GM18907 (cell line): ENCODE measurements around the gene DNAJC19.
A peak's percentile ranks its signal among the peaks of the same experiment; 100 is the strongest.
"Not testable (repeated sequence)": the region's sequence is repeated elsewhere in the genome, so short reads cannot be mapped to it uniquely, and the experiment has no call there.

Source experiments
- ATAC-seq: cut with Tn5 transposase; IDR thresholded peaks from one replicate; pipeline ENCODE4 v1.9.1; 2021; ENCODE audit warnings: mild to moderate bottlenecking, moderate library complexity; ENCODE audit not compliant: unreplicated experiment

The DNAJC19 gene

DNA sequence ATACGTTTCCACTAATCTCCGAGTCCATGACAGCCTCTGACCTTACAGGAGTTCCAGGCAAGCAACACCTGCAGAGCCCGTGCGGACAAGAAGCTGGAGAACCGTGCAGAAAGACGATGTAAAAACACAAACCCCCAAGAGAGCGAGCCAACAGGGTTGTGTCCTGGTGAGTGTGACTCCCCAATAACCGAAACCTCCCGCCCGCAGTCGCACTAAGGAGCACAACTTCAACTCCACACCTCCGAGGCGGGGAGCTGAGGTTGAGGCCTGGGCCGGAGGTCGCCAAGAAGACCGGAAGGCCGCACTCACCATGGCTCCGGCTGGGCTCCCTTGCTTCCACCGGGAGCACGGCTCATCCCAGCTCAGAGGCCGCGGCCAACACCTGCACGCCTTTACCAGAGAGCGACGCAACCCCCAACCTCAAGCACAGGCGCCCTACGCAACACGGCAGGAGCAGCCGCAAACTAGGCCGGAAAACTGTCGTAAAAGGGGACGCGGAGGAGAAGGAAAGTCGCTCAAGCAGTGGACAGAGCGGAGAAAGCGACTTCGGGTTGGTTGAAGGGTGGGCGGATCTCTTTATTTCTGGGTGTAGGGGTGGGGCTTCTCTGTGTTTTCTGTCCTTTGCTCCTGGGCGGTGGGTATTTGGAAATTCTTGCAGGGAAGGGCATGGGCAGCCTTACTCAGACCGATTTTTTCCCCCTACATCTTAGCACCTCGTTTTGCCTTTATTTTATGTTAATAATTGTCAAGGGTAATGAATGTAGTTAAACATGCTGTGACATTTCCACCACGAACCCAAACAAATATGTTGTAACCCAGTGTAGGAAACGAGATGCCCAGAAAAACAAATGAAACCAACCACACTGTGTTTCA is at the start of gene DNAJC19:
TSS of gene DNAJC19 (minus strand) at position 446 of the 873 bp plus-strand sequence. CDS start at position 312, 134 bp downstream.
- ATAC-seq = peak; percentile 97

DNA sequence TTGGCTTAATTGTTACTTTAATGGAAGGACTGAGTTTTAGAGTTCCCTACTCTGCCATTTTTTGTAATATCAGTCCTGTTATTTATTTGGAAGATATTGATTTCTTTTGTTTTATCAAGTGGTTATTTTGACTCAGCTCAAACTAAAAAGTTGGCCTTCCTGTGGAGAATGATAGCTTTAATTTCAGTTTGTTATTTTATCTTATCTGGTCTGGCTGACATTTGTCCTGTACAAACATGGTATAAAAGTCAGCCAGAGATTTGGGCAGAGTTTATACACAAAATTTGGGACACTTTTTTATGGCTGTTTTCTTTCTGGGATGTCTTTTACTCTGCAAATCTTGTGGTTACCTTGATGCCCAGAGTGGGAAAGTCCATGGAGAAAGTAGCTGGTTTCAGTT is 41.4 kb upstream of the DNAJC19 start:
- no peak for ATAC-seq

DNA sequence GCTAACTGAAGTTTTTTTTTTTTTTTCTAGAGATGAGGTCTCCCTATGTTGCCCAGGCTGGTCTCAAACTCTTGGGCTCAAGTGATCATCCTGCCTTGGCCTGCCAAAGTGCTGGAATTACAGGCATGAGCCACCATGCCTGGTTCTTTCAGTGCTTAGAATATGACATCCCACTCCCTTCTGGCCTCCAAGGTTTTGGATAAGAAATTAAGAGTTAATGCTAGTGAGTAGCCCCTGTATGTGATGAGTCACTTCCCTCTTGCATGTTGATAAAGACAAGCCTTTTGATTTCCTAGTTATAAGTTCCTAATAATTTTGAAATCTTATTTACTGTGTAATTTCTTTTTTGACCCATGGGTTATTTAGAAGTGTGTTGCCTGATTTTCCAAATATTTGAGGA is 35.7 kb upstream of the DNAJC19 start:
- no peak for ATAC-seq

DNA sequence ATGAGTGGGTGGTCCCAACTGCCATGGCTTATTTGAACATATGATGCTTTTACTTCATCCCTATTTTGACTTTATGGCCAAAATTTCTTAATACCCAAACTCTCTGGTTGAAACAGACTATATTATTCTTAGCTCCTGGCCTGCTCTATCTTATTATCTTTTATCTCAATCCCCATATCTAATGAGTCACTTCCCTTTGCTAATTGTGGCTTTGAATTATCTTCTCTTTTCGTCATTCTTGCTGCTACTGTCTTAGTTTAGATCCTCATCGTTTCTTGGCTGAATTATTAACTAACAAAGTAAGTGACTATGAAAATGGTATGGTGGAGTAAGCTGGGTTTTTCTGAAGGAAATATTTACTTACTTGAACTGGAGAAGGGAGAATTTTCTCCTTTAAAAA is 28.2 kb upstream of the DNAJC19 start:
- ATAC-seq = no peak

DNA sequence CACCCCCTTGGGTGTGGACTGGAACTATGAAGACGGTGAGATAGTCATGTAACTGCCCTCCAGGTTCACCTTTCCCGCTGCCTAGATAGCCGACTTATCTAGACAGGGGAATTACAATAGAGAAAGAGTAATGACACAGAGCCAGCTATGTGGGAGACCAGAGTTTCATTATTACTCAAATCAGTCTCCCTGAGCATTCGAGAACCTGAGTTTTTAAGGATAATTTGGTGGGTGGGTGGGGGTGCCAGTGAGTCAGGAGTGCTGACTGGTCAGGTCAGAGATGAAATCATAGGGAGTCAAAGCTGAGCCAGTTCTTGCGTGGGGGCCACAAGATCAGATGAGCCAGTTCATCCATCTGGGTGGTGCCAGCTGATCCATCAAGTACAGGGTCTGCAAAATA is 19.7 kb upstream of the DNAJC19 start:
- peak; percentile 42 for ATAC-seq

DNA sequence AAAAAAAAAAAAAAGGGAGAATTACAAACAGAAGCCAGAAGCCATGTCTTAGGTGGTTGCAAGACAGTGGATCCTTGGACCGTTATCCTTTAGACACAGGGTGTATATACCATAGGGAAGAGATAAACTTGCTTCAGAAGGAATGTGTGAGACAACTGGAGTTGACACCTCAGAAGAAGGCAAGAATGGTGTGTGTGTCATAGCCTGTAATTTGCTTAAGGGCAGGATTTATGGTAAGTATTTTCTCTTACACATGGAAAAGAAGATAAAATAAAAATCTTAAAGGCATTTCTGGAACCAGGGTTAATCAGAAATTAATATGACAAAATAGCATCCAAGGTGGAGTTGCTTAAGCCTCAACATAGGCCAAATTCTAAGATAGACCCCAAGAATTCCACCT is 19.3 kb upstream of the DNAJC19 start:
- no peak for ATAC-seq

DNA sequence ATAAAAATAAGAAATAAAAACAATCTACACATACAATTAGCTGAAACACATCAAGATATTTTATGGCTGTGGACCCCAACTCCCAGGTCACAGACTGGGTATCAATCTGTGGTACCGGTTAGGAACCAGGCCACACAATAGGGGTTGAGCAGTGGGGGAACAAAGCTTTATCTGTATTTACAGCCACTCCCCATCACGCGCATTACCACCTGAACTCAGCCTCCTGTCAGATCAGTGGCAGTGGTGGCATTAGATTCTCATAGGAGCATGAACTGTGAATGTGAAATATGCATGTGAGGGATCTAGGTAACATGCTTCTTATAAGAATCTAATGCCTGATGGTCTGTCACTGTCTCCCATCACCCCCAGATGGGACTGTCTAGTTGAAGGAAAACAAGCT is 17.7 kb upstream of the DNAJC19 start:
- ATAC-seq = no peak

DNA sequence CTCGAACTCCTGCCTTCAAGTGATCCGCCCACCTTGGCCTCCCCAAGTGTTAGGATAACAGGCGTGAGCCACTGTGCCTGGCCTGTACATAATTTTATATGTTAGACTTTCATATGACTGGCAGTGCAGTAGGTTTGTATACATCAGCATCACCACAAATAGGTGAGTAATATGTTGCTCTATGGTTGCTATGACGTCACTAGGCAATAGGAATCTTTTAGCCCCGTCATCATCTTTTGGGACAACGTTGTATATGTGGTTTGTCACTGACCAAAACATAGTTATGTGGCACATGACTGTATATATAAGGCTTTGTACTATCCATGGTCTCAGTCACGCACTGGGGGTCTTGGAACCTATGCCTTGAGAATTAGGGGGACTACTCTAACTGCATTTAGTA is 17.0 kb upstream of the DNAJC19 start:
- ATAC-seq = no peak

DNA sequence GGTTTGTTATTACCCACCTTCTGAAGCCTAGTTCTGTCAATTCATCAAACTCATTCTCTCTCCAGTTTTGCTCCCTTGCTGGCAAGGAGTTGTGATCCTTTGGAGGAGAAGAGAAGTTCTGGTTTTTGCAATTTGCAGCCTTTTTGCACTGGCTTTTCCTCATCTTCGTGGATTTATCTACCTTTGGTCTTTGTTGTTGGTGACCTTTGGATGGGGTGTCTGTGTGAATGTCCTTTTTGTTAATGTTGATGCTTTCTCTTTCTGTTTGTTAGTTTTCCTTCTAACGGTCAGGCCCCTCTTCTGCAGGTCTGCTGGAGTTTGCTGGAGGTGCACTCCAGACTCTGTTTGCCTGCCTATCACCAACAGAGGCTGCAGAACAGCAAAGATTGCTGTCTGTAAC is 13.9 kb upstream of the DNAJC19 start:
- not testable (repeated sequence) for ATAC-seq

DNA sequence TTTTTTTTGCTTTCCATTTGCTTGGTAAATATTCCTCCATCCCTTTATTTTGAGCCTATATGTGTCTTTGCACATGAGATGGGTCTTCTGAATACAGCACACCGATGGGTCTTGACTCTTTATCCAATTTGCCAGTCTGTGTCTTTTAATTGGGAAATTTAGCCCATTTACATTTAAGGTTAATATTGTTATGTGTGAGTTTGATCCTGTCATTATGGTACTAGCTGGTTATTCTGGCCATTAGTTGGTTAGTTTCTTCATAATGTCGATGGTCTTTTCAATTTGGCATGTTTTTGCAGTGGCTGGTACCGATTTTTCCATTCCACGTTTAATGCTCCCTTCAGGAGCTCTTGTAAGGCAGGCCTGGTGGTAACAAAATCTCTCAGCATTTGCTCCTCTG is 12.8 kb upstream of the DNAJC19 start:
- ATAC-seq = not testable (repeated sequence)

DNA sequence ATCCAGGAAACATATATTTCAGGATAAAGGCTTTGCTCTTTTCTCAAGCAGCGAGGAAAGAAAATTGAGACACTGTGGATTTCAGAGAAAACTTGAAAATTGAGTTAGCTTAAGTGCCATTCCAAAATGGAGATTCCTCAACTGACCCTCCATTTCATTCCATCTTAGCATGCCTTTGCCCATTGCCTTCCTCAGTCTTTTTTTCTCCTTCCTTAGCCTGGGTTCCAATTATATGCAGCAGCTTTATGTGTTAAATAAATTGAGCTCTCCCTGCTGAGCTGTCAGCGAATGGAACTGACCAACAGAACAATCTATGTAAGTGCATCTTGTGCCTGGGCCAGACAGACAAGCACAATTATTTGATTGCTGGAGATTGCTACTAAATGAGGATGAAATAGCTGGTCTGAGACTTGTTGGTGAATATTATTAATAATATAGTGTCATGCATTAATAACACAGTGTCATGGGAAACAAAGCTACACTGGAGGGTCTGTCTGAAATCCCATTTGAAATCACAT is 6.9 kb upstream of the DNAJC19 start:
- no peak for ATAC-seq

DNA sequence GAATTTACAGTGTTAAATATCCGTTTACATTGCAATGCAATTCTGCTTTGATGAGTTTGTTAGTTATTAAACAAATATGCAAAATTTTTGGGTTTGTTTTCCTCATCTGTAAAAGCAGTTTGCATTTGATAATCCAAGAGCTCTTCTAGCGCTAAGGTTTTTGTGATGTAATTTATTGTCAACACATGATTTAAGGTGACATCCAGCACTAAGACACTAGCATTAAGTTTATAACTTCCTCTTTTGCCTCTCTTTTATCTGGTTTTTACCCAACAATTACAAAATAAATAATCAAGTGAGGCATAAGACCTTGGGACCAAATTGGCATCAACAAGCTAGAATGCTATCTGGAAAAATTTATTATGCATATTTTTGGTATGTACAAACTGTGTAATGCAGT is 969 bp upstream of the DNAJC19 start:
- ATAC-seq = no peak

DNA sequence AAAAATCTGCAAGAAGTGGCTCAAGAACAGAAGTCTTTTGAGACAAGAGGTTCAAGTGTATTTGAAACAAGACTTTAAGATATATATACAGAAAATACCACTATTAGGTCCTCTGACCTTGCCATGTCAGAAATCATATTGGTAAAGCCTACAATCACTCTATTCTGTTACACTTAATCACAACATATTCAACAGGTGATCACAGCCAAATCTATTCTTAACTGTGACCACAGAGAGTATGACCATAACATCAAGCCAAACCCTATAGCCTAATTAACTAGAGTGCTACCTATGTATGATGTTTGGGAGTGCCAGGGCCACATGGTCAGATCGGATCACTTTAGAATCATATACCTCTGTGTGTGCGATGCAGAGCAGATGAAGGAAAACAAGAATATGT is 2.2 kb downstream of the DNAJC19 start:
- ATAC-seq = no peak

DNA sequence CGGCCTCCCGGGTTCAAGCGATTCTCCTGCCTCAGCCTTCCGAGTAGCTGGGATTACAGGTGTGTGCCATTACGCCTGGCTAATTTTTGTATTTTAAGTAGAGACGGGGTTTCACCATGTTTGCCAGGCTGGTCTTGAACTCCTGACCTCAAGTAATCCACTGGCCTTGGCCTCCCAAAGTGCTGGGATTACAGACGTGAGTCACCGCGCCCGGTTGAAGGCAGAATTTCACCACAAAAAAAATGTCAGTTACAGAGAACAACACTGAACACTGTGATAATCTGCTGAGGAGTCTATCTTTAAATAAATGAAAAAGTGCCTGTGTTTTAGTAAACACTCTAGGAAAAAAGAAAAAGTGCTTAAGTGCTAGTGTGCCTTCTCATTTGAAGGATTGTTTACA is 3.2 kb downstream of the DNAJC19 start:
- not testable (repeated sequence) for ATAC-seq

DNA sequence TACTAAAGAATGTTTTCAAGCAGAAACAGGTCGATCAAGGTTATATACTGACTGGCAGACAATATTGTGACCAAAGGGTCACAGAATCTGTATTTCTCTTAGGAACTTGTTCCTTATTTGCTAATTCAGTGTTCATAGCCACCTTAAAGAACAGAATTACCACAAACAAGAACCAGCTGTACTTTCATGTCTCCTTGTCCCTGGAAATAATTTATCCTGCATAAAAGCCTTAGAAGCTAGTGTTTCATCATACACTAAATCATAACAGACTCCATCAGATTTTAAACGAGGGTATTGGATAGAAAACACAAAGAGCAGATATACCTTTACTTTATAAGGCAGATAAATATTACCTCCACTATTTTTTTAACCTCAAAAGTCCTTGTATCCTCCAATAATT is 6.4 kb downstream of the DNAJC19 start:
- ATAC-seq = no peak

DNA sequence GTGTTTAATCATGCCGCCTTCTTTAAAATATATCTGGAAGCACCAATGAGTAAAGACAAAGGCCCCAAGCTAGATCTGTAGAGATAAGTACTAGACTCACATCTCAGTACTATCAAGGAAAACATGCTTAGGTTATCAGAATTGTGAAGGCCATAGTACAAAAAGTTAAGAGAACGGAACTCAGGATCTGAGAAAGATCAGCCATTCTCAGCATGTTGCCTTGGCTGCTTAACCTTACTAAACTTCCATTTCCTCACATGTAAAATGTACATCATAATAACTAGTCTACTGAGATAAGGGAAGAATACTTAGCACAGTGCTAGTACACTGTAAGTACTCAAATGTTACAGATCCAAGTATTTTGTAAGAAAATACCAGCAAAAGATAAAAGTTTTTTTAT is 7.6 kb downstream of the DNAJC19 start:
- ATAC-seq = no peak

DNA sequence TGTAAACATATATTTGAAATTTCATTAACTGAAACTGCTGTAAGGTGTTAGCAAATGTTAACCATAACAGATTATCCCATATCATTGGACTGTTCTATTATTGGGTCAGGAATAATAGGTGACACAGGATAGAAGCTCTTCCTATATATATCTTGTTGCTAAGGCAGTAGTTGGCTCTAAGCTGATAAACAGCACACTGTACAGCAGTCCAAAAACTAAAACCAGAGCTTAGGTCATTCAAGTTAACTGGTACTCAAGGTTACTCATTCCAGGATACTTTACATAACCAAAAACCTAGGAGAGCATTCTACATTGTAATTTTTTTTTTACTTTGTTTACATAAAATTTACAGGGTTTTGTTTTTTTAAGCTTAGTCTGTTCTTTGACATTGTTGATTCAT is 8.9 kb downstream of the DNAJC19 start:
- no peak for ATAC-seq

DNA sequence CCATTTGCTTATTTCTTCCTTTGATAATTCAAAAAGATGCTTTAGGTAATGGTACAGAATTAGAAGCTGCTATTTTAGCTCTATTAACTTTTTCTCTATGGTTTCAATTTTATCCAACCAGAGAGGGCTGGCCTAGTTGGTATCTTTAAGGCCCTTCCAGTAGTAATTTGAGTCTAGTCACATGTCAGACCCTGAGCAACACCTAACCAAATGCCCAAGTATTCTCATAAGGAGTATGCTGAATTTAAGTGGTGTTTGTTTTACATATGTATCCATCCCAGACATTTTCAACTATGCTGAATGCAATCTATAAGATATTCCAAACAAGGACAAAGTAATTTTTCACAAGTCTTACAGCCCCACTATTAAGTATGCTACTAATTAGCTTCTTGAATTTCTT is 9.6 kb downstream of the DNAJC19 start:
- ATAC-seq = no peak

DNA sequence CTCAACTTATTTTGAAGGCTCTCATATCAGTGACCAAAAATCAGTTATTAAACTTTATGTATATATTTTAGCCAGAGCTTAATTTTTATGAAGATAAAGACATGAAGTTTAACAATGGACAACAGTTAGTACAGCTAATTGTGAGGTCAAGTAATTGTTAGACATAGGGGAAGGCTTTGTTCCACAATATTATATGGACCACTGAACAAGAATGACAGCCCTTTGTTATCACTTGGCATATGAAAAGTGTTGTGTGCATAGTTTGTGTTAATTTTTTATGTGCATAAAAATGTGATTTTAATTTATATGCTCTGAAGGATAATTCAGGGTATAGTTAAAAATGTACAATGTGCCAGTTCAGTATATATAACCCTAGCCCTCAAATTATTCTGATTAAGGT is 12.0 kb downstream of the DNAJC19 start:
- ATAC-seq = no peak

DNA sequence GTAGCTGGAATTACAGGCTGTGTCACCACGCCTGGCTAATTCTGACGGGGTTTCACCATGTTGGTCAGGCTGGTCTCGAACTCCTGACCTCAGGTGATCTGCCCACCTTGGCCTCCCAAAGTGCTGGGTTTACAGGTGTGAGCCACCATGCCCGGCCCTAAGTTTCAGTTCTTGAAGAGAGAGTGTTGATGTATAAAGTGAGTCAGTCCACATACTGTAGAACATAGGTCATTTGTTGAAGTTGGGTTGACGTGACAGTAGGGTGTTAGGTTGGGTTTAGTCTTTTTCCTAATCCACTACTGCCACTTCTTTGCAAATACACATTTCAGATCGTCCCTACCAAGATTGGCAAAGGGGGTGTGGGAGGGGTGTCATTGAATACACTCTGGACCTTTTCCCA is 15.2 kb downstream of the DNAJC19 start:
- no peak for ATAC-seq

DNA sequence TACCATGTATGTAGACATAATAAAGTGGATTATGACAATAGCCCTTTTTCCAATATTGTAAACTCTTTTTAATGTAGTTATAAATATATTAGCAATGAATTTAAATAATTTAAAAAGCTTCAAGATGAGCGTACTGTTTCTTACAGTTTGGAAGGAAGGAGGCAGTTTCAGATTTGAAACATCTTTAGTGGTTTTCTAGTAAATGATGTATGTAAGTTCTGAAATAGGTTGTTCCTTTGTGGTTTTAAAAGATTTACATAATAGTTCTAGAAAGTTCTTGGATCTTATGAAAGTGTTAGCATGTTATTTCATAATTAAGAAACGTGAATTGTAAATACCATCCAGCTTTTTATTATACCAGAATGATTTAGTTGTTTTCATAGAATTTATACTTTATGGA is 16.0 kb downstream of the DNAJC19 start:
- ATAC-seq = peak; percentile 82

DNA sequence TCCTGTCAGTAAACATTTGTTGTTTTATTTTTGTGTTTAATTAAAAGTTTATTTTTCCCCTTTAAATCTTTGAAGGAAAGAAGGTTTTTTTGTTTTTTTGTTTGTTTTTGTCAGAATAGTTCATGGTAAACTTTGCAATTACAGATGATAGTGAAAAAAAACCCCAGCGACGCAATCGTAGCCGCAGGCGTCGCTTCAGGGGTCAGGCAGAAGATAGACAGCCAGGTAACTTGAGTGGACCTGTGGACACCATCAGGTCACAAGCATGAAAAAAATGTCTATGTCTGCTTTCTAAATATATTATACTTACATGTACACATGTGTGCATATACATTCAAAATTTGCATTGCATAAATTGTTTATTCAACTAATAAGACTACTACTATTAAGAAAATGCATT is 18.6 kb downstream of the DNAJC19 start:
- ATAC-seq = no peak

DNA sequence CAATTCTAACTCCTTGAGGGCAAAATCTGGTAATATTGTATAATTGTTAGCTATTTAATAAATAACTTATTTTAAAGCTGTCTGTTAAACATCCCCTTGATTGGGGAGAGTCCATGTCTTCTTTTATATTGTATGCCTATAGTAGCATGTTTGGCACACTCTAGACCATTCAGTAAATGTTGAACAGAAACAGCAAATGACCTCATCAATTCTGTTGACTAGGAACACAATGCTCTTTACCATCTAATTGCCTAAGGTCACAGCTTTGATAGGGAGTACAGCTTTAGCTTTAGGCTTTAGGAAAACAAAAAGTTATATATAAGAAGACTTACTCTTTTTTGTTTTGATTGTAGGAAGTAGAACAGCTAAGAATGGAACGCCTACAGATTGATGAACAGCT is 27.0 kb downstream of the DNAJC19 start:
- no peak for ATAC-seq
